ENCODE measurements around the gene DNAJA2.
A peak's percentile ranks its signal among the peaks of the same experiment; 100 is the strongest.

The DNAJA2 gene

GRCh38 chr16:46918905-46919792 lies 54.3 kb downstream of the DNAJA2 start:
- Histone ChIP-seq H2BK15ac (ENCODE audit: low read length) (peak overlapping the region; percentile 68), H2BK120ac (ENCODE audit: low read depth, low read length) (no peak overlapping the region), H3K9me3 (replicated peaks in 1 of 2; ENCODE audit: control insufficient read depth in 2 of 2, insufficient read depth in 1 of 2, low read depth in 1 of 2, low read length in 2 of 2) (peaks cover 0 to 10% of the 10 kb centered on the region in 2 donors), H3K36me3 (replicated peaks in 1 of 2; ENCODE audit: control insufficient read depth in 2 of 2, insufficient read depth in 2 of 2, low read length in 2 of 2) (peaks cover 52 to 94% of the 10 kb centered on the region in 2 donors), H3K4me1 (ENCODE audit: control insufficient read depth in 2 of 2, insufficient read depth in 1 of 2, low read depth in 1 of 2, low read length in 2 of 2) (peaks cover 0 to 18% of the 10 kb centered on the region in 2 donors), H3K9ac (ENCODE audit: low read depth, low read length, poor library complexity) (no peak overlapping the region), H3K23ac (ENCODE audit: low read depth, low read length, poor library complexity) (peak overlapping the region; percentile 45), H2AK5ac (ENCODE audit: low read depth, low read length) (peak overlapping the region; percentile 77), H4K91ac (ENCODE audit: low read depth, low read length, poor library complexity) (no peak overlapping the region), H3K27ac (replicated peaks; ENCODE audit: low read length) (peak overlapping the region; percentile 69), H3K18ac (ENCODE audit: low read length) (peak overlapping the region; percentile 93), H3K79me1 (ENCODE audit: low read depth, low read length) (peaks cover 5% of the 10 kb centered on the region), H2AFZ (ENCODE audit: low read length) (no peak overlapping the region), H3K27me3 (ENCODE audit: control insufficient read depth in 3 of 3, insufficient read depth in 3 of 3, low read depth in 1 of 3, low read length in 3 of 3) (peaks cover 0 to 2% (median 0%) of the 10 kb centered on the region in 3 experiments), H3K4ac (ENCODE audit: low read length) (no peak overlapping the region), H2BK12ac (ENCODE audit: low read length) (no peak overlapping the region), H2BK5ac (ENCODE audit: low read length) (no peak overlapping the region), H3K4me3 (ENCODE audit: low read length in 2 of 2) (no peak overlapping the region), H4K8ac (ENCODE audit: low read depth, low read length) (no peak overlapping the region), H3K4me2 (ENCODE audit: insufficient read depth, low read length, poor library complexity, severe bottlenecking) (no peak overlapping the region), H3K14ac (ENCODE audit: low read length) (peak overlapping the region; percentile 2)
- no CpG with 5 or more reads among the region's 21 CpGs for WGBS, 2 donors (ENCODE audit: extremely low coverage in 2 of 2, insufficient read length in 2 of 2, insufficient replicate concordance in 1 of 2)
- peak; percentile 69 for DNase-seq (ENCODE audit: low spot score)

- DNase-seq (ENCODE audit: low spot score): no peak
- H2BK5ac ChIP-seq (ENCODE audit: low read length): no peak overlapping the region
- peak overlapping the region; percentile 68 for H2BK15ac ChIP-seq (ENCODE audit: low read length)
- H3K18ac ChIP-seq (ENCODE audit: low read length): peak overlapping the region; percentile 93
- peaks cover 0 to 2% (median 0%) of the 10 kb centered on the region in 3 experiments for H3K27me3 ChIP-seq (ENCODE audit: control insufficient read depth in 3 of 3, insufficient read depth in 3 of 3, low read depth in 1 of 3, low read length in 3 of 3)
- H4K91ac ChIP-seq (ENCODE audit: low read depth, low read length, poor library complexity): no peak overlapping the region
- no CpG with 5 or more reads among the region's 11 CpGs for WGBS, 2 donors (ENCODE audit: extremely low coverage in 2 of 2, insufficient read length in 2 of 2, insufficient replicate concordance in 1 of 2)
- peak overlapping the region; percentile 18 for H3K23ac ChIP-seq (ENCODE audit: low read depth, low read length, poor library complexity)
- no peak overlapping the region for H4K8ac ChIP-seq (ENCODE audit: low read depth, low read length)
- peak overlapping the region; percentile 69 for H3K27ac ChIP-seq (replicated peaks; ENCODE audit: low read length)
- H2AFZ ChIP-seq (ENCODE audit: low read length): no peak overlapping the region
- H3K4me2 ChIP-seq (ENCODE audit: insufficient read depth, low read length, poor library complexity, severe bottlenecking): no peak overlapping the region
- peaks cover 5% of the 10 kb centered on the region for H3K79me1 ChIP-seq (ENCODE audit: low read depth, low read length)
- peaks cover 46 to 94% of the 10 kb centered on the region in 2 donors for H3K36me3 ChIP-seq (replicated peaks in 1 of 2; ENCODE audit: control insufficient read depth in 2 of 2, insufficient read depth in 2 of 2, low read length in 2 of 2)
- peaks cover 0 to 18% of the 10 kb centered on the region in 2 donors for H3K4me1 ChIP-seq (ENCODE audit: control insufficient read depth in 2 of 2, insufficient read depth in 1 of 2, low read depth in 1 of 2, low read length in 2 of 2)
- H2BK12ac ChIP-seq (ENCODE audit: low read length): peak overlapping the region; percentile 64
- H3K9me3 ChIP-seq (replicated peaks in 1 of 2; ENCODE audit: control insufficient read depth in 2 of 2, insufficient read depth in 1 of 2, low read depth in 1 of 2, low read length in 2 of 2): peaks cover 0 to 10% of the 10 kb centered on the region in 2 donors
- H3K9ac ChIP-seq (ENCODE audit: low read depth, low read length, poor library complexity): peak overlapping the region; percentile 68
- peak overlapping the region; percentile 77 for H2AK5ac ChIP-seq (ENCODE audit: low read depth, low read length)
- H2BK120ac ChIP-seq (ENCODE audit: low read depth, low read length): no peak overlapping the region
- H3K14ac ChIP-seq (ENCODE audit: low read length): no peak overlapping the region
- H3K4me3 ChIP-seq (ENCODE audit: low read length in 2 of 2): no peak overlapping the region
- peak overlapping the region; percentile 4 for H3K4ac ChIP-seq (ENCODE audit: low read length)
These were observed 55.1 kb downstream of the DNAJA2 start for GRCh38 chr16:46918400-46918799.

- no peak overlapping the region for H3K4ac ChIP-seq (ENCODE audit: low read length)
- peaks cover 5% of the 10 kb centered on the region for H3K79me1 ChIP-seq (ENCODE audit: low read depth, low read length)
- no peak overlapping the region for H3K9ac ChIP-seq (ENCODE audit: low read depth, low read length, poor library complexity)
- no peak overlapping the region for H3K27ac ChIP-seq (replicated peaks; ENCODE audit: low read length)
- H4K91ac ChIP-seq (ENCODE audit: low read depth, low read length, poor library complexity): no peak overlapping the region
- no peak overlapping the region for H2BK12ac ChIP-seq (ENCODE audit: low read length)
- H3K14ac ChIP-seq (ENCODE audit: low read length): no peak overlapping the region
- peaks cover 0 to 18% of the 10 kb centered on the region in 2 donors for H3K4me1 ChIP-seq (ENCODE audit: control insufficient read depth in 2 of 2, insufficient read depth in 1 of 2, low read depth in 1 of 2, low read length in 2 of 2)
- H3K27me3 ChIP-seq (ENCODE audit: control insufficient read depth in 3 of 3, insufficient read depth in 3 of 3, low read depth in 1 of 3, low read length in 3 of 3): peaks cover 0 to 2% (median 0%) of the 10 kb centered on the region in 3 experiments
- no peak overlapping the region for H3K23ac ChIP-seq (ENCODE audit: low read depth, low read length, poor library complexity)
- H2BK120ac ChIP-seq (ENCODE audit: low read depth, low read length): no peak overlapping the region
- H3K18ac ChIP-seq (ENCODE audit: low read length): no peak overlapping the region
- peaks cover 43 to 94% of the 10 kb centered on the region in 2 donors for H3K36me3 ChIP-seq (replicated peaks in 1 of 2; ENCODE audit: control insufficient read depth in 2 of 2, insufficient read depth in 2 of 2, low read length in 2 of 2)
- no peak overlapping the region for H2BK15ac ChIP-seq (ENCODE audit: low read length)
- H2AK5ac ChIP-seq (ENCODE audit: low read depth, low read length): no peak overlapping the region
- H3K9me3 ChIP-seq (replicated peaks in 1 of 2; ENCODE audit: control insufficient read depth in 2 of 2, insufficient read depth in 1 of 2, low read depth in 1 of 2, low read length in 2 of 2): peaks cover 0 to 10% of the 10 kb centered on the region in 2 donors
- H2AFZ ChIP-seq (ENCODE audit: low read length): no peak overlapping the region
- H3K4me2 ChIP-seq (ENCODE audit: insufficient read depth, low read length, poor library complexity, severe bottlenecking): no peak overlapping the region
- no peak for DNase-seq (ENCODE audit: low spot score)
- no CpG with 5 or more reads among the region's 3 CpGs for WGBS, 2 donors (ENCODE audit: extremely low coverage in 2 of 2, insufficient read length in 2 of 2, insufficient replicate concordance in 1 of 2)
- no peak overlapping the region for H4K8ac ChIP-seq (ENCODE audit: low read depth, low read length)
- no peak overlapping the region for H2BK5ac ChIP-seq (ENCODE audit: low read length)
- H3K4me3 ChIP-seq (ENCODE audit: low read length in 2 of 2): no peak overlapping the region
These were observed 56.5 kb downstream of the DNAJA2 start for GRCh38 chr16:46916980-46917379.

- Histone ChIP-seq H4K91ac (ENCODE audit: low read depth, low read length, poor library complexity) (peak overlapping the region; percentile 93), H3K4me3 (ENCODE audit: low read length in 2 of 2) (peak overlapping the region in 1 of 2 donors; percentile 72), H2AK5ac (ENCODE audit: low read depth, low read length) (no peak overlapping the region), H3K4me2 (ENCODE audit: insufficient read depth, low read length, poor library complexity, severe bottlenecking) (no peak overlapping the region), H3K36me3 (replicated peaks in 1 of 2; ENCODE audit: control insufficient read depth in 2 of 2, insufficient read depth in 2 of 2, low read length in 2 of 2) (peaks cover 41 to 96% of the 10 kb centered on the region in 2 donors), H4K8ac (ENCODE audit: low read depth, low read length) (peak overlapping the region; percentile 86), H3K9ac (ENCODE audit: low read depth, low read length, poor library complexity) (peak overlapping the region; percentile 56), H2BK15ac (ENCODE audit: low read length) (no peak overlapping the region), H2AFZ (ENCODE audit: low read length) (no peak overlapping the region), H3K4me1 (ENCODE audit: control insufficient read depth in 2 of 2, insufficient read depth in 1 of 2, low read depth in 1 of 2, low read length in 2 of 2) (peaks cover 0 to 18% of the 10 kb centered on the region in 2 donors), H2BK12ac (ENCODE audit: low read length) (no peak overlapping the region), H3K23ac (ENCODE audit: low read depth, low read length, poor library complexity) (no peak overlapping the region), H3K79me1 (ENCODE audit: low read depth, low read length) (peaks cover 5% of the 10 kb centered on the region), H3K27ac (replicated peaks; ENCODE audit: low read length) (no peak overlapping the region), H3K27me3 (ENCODE audit: control insufficient read depth in 3 of 3, insufficient read depth in 3 of 3, low read depth in 1 of 3, low read length in 3 of 3) (peaks cover 0 to 2% (median 0%) of the 10 kb centered on the region in 3 experiments), H2BK120ac (ENCODE audit: low read depth, low read length) (no peak overlapping the region), H3K9me3 (replicated peaks in 1 of 2; ENCODE audit: control insufficient read depth in 2 of 2, insufficient read depth in 1 of 2, low read depth in 1 of 2, low read length in 2 of 2) (peaks cover 0 to 10% of the 10 kb centered on the region in 2 donors), H3K4ac (ENCODE audit: low read length) (no peak overlapping the region), H3K18ac (ENCODE audit: low read length) (no peak overlapping the region), H2BK5ac (ENCODE audit: low read length) (no peak overlapping the region), H3K14ac (ENCODE audit: low read length) (no peak overlapping the region)
- WGBS, 2 donors (ENCODE audit: extremely low coverage in 2 of 2, insufficient read length in 2 of 2, insufficient replicate concordance in 1 of 2): 100% methylated on average over 1 of the region's 2 CpGs; no CpG with 5 or more reads in 1 of the 2 donors
- no peak for DNase-seq (ENCODE audit: low spot score)
These were observed 57.9 kb downstream of the DNAJA2 start for GRCh38 chr16:46915483-46916025.
